Non-pigmented ciliary epithelial cell (primary cell): ENCODE data around the gene OSBPL6.

ENCODE experiments used
- DNase-seq: peaks from one replicate; pipeline ENCODE4 v3.0.0-alpha.2; 2010; ENCODE audit warnings: low read depth

Gene OSBPL6

DNA sequence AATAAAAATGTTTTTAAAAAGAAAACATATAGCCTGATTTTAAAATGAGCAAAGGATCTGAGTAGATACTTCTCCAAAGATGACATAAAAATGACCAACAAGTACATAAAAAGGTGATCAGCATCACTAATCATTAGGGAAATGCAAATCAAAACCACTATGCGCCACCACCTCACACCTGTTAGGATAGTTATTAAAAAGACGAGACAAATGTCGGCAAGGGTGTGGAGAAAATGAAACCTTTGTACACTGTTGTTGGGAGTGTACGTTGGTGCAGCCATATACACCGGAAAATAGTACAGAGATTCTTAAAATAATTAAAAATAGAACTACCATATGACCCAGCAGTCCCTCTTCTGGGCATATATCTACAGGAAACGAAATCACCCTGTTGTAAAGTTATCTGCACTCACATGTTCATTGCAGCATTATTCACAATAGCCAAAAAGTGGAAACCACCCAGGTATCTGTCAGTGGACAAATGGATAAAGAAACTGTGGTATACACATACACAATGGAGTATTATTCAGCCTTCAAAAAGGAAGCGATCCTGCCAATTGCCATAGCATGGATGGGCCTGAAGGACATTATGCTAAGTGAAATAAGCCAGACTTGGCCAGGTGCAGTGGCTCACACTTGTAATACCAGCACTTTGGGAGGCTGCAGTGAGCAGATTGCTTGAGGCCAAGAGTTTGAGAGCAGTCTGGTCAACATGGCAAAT, 165.0 kb downstream of the OSBPL6 start:
- DNase-seq, result no peak

DNA sequence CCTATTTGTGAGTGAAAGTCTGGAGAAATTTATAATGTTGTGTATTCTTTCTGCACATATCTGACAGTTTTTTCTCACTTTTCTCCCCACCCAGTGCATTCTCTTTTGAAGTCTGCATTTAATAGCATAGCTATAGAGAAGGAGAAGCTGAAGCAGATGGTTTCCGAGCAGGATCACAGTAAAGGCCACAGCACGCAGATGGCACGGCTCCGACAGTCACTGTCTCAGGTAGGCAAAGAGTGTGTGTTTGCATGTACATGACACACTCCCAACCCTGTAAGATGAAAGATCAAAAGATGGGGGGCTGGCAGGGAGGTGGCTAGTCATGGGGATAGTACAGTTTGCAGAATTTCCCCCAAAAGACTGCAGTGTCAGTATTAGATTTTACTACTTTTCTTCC, 167.3 kb downstream of the OSBPL6 start:
- DNase-seq, result no peak

DNA sequence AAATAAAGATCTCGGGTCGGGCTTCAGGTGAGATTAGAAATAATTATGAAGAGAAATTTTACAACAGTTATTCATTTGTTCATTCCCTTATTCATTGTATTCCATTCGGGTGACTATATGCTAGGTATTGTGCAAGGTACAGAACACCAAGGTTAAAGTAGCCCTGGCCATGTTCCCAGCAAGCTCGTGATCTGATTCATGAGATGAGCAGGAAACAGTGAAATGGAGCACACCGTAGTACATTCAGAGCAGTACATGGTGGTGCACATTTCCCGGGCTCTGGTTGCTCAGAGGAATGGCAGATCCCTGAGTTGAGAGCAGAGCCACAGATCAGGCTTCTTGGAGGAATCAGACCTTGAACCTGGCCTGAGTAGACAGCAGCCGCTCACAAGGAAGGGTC, 168.9 kb downstream of the OSBPL6 start:
- DNase-seq, result no peak

DNA sequence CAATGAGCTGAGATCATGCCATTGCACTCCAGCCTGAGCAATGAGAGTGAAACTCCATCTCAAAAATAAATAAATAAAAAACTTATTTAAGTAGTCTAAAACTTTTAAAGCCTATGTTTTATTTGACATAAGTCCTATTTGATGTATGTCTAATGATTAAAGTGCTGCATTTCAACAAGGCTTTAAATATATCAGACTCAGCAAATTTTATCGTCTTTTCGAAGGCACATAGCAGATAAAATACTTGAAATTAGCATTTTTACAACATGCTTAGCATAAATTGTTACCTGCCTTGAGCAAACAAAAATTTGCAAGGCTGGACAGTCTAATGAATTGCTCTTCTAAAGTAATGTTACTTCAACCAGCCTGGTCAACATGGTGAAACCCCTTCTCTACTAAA, 170.8 kb downstream of the OSBPL6 start:
- no peak for DNase-seq

DNA sequence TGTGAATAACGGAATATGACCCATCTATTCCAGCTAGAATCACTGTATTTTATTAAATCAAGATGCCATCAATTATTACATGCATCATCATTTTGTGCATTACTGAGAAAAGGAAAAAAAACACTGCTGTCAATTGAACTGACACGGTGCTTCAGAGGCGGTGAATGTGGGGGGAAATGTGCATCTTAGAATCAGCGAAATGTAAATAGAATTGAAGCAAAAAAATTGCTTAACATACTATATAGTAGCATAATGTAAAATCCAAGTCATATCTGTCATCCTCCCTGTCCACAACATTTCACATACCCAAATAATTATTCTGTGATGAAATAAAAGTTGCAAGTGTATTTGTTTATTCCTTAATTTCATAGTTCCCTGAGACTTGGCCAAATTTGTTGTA, 172.1 kb downstream of the OSBPL6 start:
- no peak for DNase-seq

DNA sequence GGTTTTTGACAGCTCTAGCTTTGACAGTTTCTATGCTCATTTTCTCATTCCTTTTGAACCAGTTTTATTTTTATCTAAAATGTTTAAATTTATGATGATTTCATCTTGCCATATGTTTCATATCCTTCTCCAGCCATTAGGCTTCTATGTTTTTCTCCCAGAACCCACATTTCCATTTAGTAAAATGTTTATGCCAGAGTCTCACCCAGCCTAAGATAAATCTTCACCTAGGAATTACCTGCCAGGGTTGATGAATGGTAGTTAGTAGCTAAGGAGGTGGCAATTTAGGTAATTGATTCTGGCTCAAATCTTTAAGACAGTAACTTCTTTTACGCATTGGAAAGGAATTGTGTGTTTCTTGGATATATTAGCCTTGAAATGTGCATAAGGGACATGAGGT, 173.0 kb downstream of the OSBPL6 start:
- DNase-seq, result no peak

DNA sequence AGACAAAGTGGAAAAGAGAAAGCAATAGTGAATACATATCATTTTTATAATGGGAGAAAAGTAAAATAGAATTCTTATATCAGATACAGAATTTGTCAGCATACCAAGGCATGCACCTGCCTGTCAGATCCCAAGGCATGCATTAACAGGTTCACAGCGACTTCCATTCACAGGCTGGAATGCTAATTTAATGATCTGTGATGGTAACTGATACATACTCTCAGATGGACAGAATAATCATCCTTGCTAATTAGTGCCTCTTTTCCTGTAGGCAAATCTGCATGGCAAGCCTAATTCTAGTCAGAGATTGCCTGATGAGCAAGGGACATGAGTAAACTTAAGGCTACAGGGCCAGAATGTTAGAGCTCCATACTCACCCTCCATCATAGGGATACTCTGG, 180.6 kb downstream of the OSBPL6 start:
- no peak for DNase-seq

DNA sequence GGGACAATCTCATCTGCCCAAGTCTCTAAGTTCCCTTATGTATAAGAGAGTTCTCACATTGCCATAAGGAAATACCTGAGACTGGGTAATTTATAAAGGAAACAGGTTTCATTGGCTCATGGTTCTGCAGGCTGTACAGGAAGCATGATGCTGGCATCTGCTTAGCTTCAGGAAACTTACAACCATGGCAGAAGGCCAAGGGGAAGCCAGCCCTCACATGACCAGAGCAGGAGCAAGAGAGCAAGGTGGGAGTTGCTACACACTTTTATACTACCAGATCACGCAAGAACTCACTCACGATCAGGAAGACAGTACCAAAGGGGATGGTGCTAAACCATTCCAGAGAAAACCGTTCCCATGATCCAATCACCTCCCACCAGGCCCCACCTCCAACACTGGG, 182.7 kb downstream of the OSBPL6 start:
- no peak for DNase-seq

DNA sequence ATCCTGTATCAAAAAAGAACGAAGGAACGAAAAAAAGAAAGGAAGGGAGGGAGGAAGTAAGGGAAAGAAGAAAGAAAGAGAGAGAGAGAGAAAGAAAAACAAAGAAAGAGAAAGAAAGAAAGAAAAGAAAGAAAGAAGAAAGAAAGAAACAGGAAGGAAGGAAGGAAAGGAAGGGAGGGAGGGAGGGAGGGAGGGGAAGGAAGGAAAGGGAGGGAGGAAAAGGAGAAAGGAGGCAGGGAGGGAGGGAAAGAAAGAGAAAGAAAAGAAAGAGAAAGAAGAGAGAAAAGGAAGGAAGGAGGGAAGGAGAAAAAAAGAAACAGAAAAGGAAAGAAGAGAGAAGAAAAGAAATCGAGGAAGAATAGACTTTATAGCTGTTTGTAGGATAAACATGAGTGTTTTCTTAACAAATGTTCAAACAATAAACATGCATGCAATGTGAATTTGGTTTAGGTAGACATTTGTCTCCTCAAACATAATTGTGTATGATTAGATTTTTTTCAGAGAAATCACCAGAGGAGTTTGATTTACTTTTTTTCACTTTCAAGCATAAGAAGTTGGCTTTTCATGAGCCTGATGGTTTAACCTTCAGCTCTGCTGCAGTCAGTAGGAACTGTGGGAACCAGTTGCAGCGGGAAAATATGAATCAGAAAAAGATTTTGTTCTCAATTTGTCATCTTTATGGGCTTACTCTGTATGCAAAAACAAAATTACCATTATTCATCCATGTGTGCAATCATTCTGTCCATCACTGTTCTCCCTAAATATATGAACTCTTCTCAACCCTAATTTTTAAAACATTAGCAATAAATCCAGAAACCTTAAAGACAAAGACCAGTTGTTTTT, 185.1 kb downstream of the OSBPL6 start:
- no peak for DNase-seq

DNA sequence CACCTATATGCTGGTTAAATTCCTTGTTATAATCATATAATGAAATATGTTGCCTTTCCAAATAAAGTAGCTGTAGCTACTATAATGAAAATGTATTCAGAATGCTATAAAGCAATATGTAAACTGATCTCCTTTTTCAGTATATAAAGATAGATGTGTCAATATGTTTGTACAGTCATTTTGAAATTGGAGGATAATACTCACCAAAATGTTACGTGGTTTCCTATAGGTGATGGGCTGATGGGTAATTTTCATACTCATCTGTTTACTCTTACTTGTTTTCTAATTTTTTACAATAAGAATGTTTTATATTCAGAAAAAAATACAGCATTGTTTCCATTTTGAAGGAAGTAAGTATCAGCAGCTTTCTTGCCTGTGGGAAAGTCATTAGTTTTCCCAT, 186.5 kb downstream of the OSBPL6 start:
- DNase-seq, result no peak

DNA sequence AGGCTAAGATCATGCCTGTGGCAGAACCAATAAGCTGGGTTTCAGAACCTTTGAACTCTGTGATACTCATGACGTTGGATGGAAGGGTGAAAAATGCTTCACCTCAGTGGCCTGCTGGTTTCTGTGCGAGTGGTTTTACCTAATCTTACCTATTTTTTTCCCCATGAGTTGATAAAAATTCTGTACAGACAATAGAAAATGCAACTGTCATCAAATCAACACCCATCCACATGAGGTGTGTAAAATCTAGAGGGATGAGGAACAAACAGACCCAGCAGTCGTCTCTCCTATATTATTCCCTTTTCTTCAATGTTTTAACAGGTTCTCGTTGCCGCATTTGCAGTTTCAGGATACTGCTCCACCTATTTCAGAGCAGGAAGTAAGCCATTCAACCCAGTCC, 189.4 kb downstream of the OSBPL6 start:
- no peak for DNase-seq

DNA sequence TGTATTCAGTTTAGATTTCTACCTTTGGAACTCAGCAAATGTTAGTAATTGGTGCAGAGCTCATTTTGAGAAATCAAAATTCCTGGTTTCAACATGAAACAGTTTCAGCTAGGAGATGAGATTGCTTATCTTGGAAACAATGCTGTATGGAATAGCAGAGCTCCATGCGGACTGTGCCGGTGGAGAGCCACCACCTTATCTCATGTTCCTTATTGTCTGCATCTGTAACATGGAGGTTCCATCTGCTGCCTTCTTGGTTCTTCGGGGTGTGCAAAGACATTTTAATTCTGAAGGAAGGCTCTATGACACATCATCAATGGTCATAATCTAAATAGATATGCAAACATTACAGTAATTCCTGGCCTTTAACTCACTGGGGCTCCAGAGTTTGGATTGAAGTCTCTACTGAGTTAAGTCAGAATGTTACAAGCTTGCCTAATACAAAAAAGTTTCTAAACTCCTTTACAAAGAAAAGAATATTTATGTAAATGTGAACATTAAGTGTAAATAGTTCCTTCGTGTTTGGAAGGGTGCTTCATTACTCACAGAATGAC, 191.4 kb downstream of the OSBPL6 start:
- DNase-seq, result no peak

DNA sequence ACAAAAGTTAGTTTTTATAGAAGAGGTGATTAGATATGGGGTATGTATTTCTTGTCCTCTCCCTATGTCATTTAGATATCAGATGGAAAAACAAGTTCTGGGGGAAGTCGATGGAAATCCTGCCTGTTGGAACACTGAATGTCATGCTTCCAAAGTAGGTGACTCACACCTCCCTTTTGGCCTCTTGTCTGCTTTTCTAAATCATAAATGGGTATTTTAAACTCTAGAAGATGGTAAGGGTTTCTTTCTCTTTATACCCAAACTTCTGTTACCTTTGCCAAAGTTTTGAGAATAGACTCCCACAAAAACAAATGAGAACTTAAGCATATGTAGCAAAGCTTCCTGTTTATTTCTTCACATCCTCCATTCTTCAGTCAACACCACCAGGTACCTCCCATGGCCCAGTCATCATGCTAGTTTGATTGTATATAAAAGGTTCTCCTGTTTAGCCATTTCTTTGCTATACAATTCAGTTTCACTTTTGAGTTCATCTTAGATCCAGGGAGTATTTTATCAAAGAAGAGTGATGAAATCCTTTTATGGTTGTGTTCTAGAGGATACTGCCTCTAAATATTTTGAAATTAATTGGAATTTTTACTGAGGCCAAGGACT, 192.8 kb downstream of the OSBPL6 start:
- no peak for DNase-seq

DNA sequence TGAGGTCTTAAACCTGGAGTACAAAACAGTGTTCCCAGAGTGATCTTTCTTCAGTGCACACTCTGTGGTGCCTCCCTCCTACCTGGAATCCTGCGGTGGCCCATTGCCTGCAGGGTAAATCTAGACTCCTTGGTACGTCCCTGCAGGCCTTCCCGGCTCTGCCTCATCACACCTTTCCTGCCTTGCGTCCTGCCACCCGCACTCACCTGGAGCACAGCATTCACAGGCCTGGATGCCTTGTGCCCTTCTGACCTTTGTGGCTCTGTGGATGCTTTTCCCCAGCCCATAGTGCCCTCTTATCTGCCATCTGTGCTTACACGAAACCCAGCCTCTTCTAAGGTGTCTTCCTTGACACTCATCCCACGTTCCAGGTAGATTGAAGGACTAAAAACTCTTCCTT, 194.0 kb downstream of the OSBPL6 start:
- no peak for DNase-seq

DNA sequence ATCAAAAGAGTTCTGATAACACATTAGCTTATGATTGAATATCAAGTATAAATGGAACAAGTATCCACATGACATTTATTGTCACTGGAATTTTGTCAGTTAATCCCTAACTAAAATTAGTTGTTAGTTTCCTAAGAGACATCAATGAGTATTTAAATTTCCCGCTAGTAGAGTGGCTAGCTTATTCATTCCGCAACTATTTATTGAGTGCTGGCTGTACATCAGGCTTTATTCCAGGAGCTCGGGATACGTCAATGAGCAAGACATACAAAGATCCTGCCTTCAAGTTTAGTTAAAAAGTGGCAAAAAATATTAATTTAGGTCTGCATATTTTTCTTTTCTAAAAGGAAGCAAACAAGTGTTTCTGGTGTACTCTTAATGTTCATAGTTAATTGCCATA, 197.4 kb downstream of the OSBPL6 start:
- no peak for DNase-seq

DNA sequence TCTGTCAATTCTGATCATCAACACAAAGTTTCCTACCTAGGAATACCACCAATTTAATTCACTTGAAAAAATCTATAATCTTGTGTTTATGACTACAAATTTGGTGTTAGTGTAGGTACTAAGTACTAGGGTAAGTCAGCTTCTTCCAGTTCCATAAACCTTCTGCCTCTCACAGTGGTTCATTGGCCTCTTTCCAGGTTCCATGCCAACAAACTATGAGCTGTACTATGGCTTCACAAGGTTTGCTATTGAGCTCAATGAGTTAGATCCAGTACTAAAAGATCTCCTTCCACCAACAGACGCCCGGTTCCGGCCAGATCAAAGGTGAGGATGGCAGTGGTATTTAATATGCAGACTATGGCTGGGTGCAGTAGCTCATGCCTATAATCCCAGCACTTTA, 197.9 kb downstream of the OSBPL6 start:
- DNase-seq, result no peak

DNA sequence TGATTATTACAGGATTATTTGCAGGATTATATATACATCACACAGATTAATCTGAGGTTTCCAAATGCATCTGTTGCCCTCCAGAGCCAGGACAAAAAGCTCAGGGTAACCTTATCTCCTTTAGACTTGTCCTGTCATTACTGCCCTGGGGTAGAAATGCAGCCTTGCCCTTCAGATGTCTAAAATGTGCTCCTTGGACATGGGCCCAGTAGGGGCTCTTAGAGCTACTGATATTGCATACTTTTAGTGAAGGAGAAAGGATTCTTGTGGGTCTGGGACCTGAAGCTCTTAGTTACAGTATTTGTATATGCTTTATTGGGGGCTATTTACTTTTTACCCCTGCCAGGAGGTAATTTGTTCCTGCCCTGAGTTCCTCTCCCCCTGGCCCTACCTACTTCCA, 200.5 kb downstream of the OSBPL6 start:
- no peak for DNase-seq

DNA sequence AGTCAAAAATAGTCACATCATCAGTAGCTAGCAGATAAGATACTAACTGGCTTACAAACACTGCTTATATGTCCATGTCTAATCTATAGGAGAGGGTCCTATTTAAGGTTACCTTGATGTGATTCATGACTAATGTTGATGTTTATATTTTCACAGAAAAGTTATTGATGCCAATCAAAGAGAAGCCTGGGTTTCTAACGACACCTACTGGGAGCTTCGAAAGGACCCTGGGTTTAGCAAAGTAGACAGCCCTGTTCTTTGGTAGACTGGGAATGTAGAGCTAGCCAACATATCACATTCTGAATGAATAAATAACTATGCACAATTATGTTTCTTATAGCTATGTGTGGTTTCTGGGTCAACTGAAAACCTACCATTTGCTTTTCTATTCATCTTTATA, 201.0 kb downstream of the OSBPL6 start:
- DNase-seq, result no peak

DNA sequence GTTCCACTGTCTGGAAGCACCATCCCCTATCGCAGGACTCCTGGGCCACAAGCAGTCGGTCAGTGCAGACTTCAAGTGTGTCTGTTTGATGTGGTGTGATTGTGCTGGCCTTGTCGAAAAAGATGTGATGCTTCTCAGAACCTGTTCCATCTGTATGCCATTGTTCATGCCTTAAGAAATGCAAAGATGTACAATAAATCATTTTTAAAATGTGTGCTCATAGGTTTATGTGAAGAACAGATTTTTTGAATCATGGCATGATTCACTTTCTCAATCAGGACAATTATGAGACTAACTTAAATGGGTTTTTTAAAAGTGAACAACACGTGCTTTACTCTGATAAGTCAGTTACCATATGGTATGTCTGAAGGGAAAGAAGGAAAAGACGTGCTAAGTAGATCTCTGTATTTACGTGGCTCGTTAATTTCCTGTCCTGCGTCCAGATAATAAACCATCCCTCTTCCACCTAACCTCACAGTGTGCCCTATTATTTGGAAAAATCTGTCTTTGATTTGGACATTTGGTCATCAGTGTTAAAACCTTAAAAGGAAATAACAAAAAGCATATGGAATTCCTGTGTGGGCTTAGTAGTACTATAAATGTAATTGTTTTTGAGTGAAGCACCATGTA, 201.7 kb downstream of the OSBPL6 start:
- no peak for DNase-seq

DNA sequence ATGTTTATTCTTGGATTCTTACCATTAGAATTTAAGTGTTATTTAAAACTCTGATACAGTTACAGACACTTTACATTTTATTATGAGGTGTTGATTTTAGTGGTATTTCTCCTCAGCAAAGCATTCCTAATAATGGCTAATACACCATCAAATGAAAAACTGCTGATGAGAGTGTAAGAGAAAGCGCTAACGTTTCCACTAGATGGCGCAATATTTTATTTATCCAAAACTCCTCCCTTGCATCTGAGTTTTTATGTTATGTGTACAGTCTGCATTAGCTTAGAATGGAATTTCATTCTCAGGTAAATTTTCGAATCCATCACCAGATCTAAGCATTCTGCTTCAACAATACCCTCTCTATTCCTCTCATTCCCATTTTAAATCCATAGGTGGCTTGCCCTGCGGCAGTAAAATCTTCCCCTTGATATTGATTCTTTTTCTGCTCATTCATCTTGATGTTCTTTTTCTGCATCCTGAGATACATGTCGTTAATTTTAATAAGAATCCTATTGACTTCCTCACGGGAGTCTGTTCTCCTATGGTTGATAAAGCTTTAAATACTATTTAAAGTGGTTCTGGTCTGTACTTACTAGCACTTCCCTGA, 202.8 kb downstream of the OSBPL6 start:
- DNase-seq, result no peak

DNA sequence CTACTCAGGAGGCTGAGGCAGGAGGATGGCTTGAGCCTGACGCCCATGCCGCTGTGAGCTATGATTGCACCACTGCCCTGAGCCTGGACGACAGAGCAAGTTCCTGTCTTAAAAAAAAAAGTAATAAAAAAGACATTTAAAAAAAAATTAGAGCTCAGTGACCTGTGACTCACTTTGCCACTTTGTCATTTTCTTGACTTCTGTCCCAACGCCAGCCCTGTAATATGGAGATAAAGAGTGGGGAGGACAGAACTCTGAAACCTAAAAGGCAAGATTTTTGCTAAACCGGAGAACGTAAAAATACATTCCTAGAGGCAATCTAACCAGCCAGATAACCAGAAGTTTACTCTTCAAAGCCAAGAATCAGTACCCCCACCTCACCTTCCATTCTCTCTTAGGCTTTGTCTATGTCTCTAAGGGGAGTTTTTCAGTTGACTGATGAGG, 207.7 kb downstream of the OSBPL6 start:
- no peak for DNase-seq
